Hematopoietic multipotent progenitor cell (in vitro differentiated cells): ENCODE measurements around the gene DVL3. TPM values are rescaled to one million over a fixed set of nuclear protein-coding genes. Genes with fewer than 3 reads are reported as not detected.
"Not testable (repeated sequence)": the region's sequence is repeated elsewhere in the genome, so short reads cannot be mapped to it uniquely, and the experiment has no call there.

Source experiments
- DNase-seq, 3 donors: peaks; one replicate each; pipeline ENCODE4 v3.0.0-alpha.2; 2011 to 2015; ENCODE audit warnings: low read depth in 2 of 3, low spot score in 2 of 3
- total RNA-seq: library from RNA; depleted of rRNA; stranded (reverse); fragments of >200 nt; gene quantifications from one replicate; pipeline ENCODE4 v1.2.3, GENCODE V29; 2012

Gene DVL3
- 38.0 TPM for total RNA-seq

- DNase-seq = peak in 2 of 3 donors; percentile 17 to 51
These were observed at the start of gene DVL3 for GRCh38 chr3:184154885-184155643. Gene DVL3, plus strand, starts transcription at chr3:184155377. Its CDS starts 259 bp downstream, at chr3:184155636.

- DNase-seq = no peak
These were observed 44.9 kb upstream of the DVL3 start for GRCh38 chr3:184110316-184110725.

DNA sequence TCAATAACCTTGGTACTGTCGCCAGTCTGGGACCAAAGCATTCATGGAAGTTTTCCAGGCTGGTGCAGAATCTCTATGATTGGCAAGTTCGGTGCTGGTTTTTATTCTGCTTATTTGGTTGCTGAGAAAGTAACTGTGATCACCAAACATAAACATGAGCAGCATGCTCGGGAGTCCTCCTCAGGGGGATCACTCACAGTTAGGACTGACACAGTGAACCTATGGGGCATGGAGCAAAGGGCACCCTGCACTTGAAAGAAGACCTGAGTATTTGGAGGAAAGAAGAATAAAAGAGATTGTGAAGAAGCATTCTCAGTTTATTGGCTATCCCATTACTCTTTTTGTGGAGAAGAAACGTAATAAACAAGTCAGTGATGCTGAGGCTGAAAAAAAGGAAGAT is 39.2 kb upstream of the DVL3 start:
- DNase-seq = no peak

- DNase-seq = peak in 1 of 3 donors; percentile 39
These were observed 37.5 kb upstream of the DVL3 start for GRCh38 chr3:184117636-184118035.

GRCh38 chr3:184121031-184121430 is 34.1 kb upstream of the DVL3 start:
- not testable (repeated sequence) for DNase-seq

GRCh38 chr3:184126006-184126405 is 29.2 kb upstream of the DVL3 start:
- DNase-seq = no peak

DNA sequence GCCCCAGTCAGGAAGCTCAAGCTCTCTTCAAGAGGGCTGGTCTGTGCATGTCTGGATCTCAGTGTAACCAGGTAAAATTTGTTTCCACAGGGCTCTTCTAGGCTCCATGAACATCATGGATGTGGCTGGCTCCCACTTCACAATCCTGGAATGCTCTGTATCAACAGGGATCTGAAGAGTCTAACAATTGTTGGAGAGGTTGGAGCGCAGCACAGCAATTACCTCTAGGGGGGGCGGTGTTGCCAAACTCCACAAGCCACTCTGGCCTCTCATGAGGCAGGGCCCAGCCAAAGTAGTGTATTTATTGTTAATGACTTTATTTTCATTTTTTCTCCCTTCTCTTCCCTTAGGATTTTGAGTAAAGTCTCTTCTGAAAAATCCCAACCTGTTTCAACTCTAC is 26.2 kb upstream of the DVL3 start:
- DNase-seq = peak in 1 of 3 donors; percentile 21

GRCh38 chr3:184132945-184133344 is 22.2 kb upstream of the DVL3 start:
- DNase-seq = no peak

DNA sequence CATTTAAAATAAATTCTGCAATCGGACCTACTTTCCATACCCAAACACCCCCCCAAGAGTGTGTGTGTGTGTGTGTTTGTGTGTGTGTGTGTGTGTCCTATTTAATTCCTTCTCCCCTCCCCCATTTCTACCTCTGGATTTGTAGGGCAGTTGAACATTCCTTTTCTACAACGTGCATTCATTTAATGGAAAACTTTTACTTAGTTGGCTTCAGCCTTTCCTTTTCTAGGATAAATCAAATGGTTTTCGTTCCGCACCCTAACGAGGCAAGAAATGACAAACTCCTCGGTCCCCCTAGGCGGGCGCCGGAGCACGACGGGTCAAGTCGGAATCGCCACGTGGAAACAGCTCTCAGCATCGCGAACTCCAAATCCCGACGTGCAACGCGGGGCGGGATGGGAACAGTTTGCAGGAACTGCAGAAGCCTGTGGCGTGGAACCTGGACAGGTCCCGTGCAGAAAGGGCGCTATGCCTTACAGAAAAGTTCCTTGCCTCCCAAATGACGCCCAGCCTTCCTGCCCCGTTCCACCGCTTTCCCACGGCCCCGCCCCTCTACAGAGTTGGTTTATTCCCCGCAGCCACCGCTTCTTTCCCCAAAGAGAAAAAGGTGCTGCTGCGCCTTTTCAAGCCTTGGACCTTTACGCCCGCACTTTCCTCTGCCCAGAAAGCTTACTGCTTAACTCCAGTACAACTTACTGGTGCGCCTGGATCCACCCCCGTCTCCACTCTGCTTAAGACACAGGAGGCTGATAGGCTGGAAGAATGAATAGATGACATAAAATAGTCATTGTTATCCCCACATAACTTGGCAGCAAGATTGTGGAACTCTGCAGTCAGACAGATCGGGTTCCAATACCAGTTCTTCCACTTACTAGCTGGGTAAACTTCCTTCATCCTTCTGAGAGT is 21.1 kb upstream of the DVL3 start:
- DNase-seq = peak in 2 of 3 donors; percentile 58 to 67

GRCh38 chr3:184134746-184135148 is 20.4 kb upstream of the DVL3 start:
- DNase-seq = peak in 1 of 3 donors; percentile 24

DNA sequence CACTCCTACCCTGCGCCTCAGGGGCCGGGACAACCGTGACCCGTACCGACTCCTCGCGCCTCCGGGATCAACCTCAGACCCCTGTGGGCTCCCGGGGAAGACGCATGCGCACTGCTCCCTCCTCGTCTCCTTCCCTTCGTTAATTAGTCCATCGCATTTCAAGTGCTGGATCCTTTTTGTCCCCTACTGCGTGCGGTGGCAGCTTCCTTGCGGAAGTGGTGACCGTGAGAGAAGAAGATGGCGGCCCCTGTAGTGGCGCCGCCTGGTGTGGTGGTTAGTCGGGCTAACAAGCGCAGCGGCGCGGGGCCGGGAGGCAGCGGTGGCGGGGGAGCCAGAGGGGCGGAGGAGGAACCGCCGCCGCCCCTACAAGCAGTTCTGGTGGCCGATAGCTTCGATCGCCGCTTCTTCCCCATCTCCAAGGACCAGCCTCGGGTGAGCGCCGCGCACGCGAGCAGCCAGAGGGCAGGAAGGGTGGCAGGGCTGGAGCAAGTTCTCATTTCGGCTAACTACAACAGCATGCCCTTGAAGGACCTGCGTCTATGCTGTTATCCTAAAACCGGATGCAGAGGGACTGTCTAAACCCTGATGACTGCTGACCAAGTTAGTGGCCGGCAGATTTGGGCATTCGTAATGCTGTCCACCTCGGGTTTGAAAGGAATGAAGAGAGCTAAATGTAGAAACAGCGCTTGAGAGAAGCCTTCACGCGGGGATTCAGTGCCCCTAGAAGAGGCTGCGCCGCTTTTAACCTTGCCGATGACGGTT is 19.8 kb upstream of the DVL3 start, which contains the start of gene EIF2B5:
Gene EIF2B5 (plus strand): TSS at position 210 of the 762 bp plus-strand sequence. CDS start 28 bp downstream, at position 238.
- peak; percentile 77 to 96 (median 96) for DNase-seq

- no peak for DNase-seq
These were observed 19.3 kb upstream of the DVL3 start for GRCh38 chr3:184135911-184136260.

GRCh38 chr3:184140436-184140835 is 14.7 kb upstream of the DVL3 start:
- no peak for DNase-seq

DNA sequence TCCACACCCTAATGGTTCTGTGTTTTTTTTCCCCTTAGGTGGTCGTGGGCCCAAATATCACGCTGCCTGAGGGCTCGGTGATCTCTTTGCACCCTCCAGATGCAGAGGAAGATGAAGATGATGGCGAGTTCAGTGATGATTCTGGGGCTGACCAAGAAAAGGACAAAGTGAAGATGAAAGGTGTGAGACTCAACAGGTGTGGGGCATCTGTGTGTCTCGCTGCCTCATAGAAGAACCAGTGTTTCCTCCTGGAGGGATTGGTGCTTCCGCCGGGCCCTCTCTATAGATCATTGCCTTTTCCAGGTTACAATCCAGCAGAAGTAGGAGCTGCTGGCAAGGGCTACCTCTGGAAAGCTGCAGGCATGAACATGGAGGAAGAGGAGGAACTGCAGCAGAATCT is 13.0 kb upstream of the DVL3 start:
- no peak for DNase-seq

DNA sequence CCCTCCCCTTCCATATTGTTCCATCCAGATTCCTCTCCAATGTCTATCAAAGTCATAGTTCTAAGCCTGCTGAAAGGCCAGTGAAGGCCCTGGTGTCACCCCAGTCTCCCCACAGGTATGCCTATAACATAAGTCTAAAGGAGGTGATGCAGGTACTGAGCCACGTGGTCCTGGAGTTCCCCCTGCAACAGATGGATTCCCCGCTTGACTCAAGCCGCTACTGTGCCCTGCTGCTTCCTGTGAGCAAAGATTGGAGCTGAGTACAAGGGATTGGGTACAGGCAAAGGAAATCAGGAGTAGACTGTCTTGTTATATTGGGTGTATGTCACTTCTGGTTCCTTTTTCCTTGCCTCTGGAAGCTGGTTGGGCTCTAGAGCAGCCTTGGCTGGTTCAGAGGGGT is 11.8 kb upstream of the DVL3 start:
- DNase-seq = no peak

GRCh38 chr3:184144505-184144904 is 10.7 kb upstream of the DVL3 start:
- DNase-seq = no peak

DNA sequence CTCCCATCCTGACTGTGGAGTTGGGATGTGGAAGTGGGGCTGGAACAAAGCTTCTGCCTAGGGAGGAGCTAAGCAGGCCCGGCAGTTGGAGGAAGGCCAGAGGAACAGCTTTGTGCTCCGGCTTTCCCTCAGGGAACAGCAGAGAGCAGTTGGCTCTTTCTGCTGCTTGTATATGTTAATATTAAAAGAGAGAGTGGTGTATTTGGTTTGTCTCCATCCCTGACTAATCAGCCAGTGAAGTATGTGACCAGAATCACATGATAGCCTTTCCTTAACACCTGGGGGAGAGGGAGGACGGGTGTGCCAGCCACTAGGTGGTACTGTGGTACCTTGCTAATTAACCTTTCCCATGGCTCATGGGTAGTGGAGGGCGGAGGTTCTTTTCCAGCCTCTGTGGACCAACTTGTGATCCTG is 10.1 kb upstream of the DVL3 start:
- DNase-seq = peak in 2 of 3 donors; percentile 42 to 54

DNA sequence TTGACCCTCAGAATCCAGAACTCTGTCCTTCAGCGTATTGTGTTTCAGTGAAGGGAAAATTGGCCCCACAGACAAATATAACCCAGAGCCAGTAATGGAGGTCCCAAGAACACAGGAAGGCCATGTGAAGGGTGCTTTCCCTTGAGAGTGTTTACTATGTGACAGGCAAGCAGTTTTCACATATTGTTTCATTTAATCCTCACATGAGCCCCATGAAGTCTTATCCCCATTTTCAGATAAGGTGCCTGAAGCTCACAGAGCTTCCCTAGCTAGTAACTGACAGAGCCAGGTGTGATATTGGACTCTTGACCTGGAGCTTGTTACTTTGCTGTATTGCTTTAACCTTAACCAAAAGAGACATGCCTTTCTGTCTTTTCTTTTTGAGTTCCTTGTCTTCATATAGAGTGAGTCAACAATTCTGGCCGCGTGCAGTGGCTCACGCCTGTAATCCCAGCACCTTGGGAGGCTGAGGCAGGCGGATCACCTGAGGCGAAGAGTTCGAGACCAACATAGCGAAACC is 9.4 kb upstream of the DVL3 start:
- DNase-seq = no peak

GRCh38 chr3:184148076-184148475 is 7.1 kb upstream of the DVL3 start:
- DNase-seq = no peak

DNA sequence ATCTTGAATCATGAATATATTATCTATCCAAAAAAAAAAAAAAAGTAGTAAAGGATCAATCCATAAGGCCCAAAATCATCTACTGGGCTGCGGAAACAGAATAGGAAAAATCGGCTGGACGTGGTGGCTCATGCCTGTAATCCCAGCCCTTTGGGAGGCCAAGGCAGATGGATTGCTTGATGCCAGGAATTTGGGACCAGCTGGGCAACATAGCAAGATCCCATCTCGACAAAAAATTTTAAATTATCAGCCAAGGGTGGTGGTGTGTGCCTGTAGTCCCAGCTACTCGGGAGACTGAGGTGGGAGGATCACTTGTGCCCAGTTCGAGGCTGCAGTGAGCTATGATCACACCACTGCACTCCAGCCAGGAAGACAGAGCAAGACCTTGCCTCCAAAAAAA is 6.1 kb upstream of the DVL3 start:
- no peak for DNase-seq

DNA sequence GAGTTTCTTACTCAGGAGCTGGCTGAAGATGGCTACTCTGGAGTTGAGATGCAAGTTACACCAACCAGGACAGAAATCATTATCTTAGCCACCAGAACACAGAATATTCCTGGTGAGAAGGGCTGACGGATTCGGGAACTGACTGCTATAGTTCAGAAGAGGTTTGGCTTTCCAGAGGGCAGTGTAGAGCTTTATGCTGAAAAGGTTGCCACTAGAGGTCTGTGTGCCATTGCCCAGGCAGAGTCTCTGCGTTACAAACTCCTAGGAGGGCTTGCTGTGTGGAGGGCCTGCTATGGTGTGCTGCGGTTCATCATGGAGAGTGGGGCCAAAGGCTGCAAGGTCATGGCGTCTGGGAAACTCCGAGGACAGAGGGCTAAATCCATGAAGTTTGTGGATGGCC is 5.4 kb upstream of the DVL3 start:
- DNase-seq = not testable (repeated sequence)
